Neutrophil (primary cell): ENCODE data around the gene PLD1.

ENCODE experiments used
- H3K27ac ChIP-seq: fragments of 200-600 bp; sonication (generic); 2 replicates; pipeline ENCODE4 v1.5.1; 2016; ENCODE audit warnings: mild to moderate bottlenecking, moderate library complexity
- H3K27me3 ChIP-seq: fragments of 200-600 bp; sonication (generic); 2 replicates; pipeline ENCODE4 v1.6.0; 2016; ENCODE audit warnings: mild to moderate bottlenecking
- H3K36me3 ChIP-seq: fragments of 200-600 bp; sonication (generic); 2 replicates; pipeline ENCODE4 v1.5.1; 2017
- H3K4me1 ChIP-seq, 2 experiments: fragments of 200-600 bp in 1 of 2; sonication (generic) in 1 of 2; 1 replicate in 1 of 2; 2 replicates in 1 of 2; pipeline versions ENCODE4 v1.5.1 to v1.6.1; 2013 to 2016; ENCODE audit warnings: low read depth in 1 of 2, low read length in 1 of 2, mild to moderate bottlenecking in 1 of 2, moderate library complexity in 1 of 2; ENCODE audit not compliant: control insufficient read depth in 1 of 2, insufficient read depth in 1 of 2
- H3K4me3 ChIP-seq, 2 experiments: fragments of 200-600 bp in 1 of 2; sonication (generic) in 1 of 2; 1 replicate in 1 of 2; 2 replicates in 1 of 2; pipeline ENCODE4 v1.5.1; 2013 to 2016; ENCODE audit warnings: low read depth in 1 of 2, low read length in 1 of 2, mild to moderate bottlenecking in 1 of 2, moderate library complexity in 1 of 2
- H3K9me3 ChIP-seq: fragments of 200-600 bp; sonication (generic); 2 replicates; pipeline ENCODE4 v1.5.1; 2016
- TF ChIP-seq, protein P1 (sequence below): fragments of 200-600 bp; sonication (generic); IDR thresholded peaks from 2 replicates; pipeline ENCODE4 v1.5.1; 2016; ENCODE audit warnings: antibody characterized with exemption

PLD1 gene

DNA sequence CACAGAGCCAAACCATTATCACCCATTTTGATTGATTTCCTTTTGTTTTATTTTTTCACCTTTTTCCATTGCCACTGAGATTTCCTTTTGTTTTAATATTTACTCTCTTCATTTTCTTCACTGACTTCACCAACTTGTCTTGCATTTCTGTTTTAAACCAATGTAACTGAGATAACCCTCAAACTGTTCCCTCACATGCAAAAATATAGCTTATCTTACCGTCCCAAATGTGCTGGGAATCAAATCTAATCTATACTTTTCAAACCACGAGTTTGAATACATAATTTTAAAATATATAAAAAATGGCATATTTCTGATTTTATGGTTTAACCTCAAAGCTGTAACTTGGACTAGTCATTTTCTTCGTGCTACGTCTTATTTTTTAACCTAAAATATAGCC, 143.8 kb downstream of the PLD1 start:
- TF ChIP-seq, protein P1, sequence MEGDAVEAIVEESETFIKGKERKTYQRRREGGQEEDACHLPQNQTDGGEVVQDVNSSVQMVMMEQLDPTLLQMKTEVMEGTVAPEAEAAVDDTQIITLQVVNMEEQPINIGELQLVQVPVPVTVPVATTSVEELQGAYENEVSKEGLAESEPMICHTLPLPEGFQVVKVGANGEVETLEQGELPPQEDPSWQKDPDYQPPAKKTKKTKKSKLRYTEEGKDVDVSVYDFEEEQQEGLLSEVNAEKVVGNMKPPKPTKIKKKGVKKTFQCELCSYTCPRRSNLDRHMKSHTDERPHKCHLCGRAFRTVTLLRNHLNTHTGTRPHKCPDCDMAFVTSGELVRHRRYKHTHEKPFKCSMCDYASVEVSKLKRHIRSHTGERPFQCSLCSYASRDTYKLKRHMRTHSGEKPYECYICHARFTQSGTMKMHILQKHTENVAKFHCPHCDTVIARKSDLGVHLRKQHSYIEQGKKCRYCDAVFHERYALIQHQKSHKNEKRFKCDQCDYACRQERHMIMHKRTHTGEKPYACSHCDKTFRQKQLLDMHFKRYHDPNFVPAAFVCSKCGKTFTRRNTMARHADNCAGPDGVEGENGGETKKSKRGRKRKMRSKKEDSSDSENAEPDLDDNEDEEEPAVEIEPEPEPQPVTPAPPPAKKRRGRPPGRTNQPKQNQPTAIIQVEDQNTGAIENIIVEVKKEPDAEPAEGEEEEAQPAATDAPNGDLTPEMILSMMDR, result no peak
- H3K36me3 ChIP-seq, result peaks cover 97% of the 10 kb centered on the region
- no peaks in the 10 kb centered on the region for H3K9me3 ChIP-seq

DNA sequence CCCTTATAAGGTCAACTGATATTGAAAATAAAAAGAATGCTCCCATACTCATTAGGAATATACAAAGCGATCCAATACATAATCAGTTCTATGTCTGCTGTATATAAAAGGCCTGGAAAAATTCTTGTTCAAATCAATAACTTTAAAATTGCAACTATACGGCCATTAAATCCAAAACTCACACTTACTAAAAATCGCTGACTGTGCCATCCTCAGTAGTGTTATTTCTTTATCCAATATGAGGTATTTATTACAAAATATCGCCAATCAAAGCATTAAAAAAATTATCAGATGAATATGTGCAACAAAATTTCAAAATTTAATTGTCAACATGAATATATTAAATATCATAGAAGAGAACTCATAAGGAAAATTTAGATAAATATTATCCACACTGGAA, 146.5 kb downstream of the PLD1 start:
- Histone ChIP-seq H3K4me3 (no peak overlapping the region), H3K27ac (no peak overlapping the region), H3K27me3 (no peaks in the 10 kb centered on the region), H3K36me3 (peaks cover 97% of the 10 kb centered on the region), H3K9me3 (no peaks in the 10 kb centered on the region), H3K4me1 (no peaks in the 10 kb centered on the region)
- TF ChIP-seq, protein P1, result no peak

More for the DNA sequence above, 143.8 kb downstream of the PLD1 start:
- no peaks in the 10 kb centered on the region for H3K4me1 ChIP-seq
- H3K4me3 ChIP-seq, result no peak overlapping the region
- no peaks in the 10 kb centered on the region for H3K27me3 ChIP-seq
- H3K27ac ChIP-seq, result no peak overlapping the region

DNA sequence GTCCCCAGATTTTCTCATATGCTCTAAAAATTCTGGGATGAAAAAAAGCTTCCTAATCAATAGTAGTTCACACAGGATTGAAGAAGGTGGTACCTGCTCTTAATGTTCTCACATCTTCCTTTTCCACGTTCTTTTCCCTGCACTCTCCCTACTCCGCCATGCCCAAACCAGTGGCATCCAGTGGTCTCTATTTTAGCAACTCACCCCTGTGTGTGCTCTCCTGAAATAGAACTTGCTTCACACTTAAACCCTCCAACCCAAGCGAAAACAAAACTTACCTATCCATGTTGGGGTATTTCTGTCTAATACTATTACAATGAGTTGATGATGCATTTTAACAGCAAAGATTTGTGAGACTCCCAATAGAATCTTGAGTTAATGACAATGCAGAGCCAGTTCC, 148.8 kb downstream of the PLD1 start:
- Histone ChIP-seq H3K27ac (no peak overlapping the region), H3K4me1 (no peaks in the 10 kb centered on the region), H3K4me3 (no peak overlapping the region), H3K9me3 (no peaks in the 10 kb centered on the region), H3K27me3 (no peaks in the 10 kb centered on the region), H3K36me3 (peaks cover 95% of the 10 kb centered on the region)
- TF ChIP-seq, protein P1, result no peak

DNA sequence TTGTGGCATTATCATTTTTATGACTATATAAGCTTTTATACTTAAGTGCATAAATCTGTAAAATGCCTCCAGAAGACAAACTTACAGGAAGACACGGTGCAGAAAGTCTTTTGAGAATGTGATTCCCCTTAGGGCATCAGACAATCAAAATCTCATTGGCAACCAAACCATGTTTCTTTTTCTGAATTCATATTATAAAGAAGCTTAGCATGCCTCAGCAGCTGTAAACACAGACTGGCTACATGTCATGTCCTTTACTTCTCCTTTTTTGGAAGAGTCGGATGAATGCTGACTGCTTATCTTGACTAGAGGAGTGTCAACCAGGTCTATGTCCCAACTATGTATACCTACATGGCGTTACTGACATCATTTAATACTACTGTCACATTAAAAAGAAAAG, 150.1 kb downstream of the PLD1 start:
- Histone ChIP-seq H3K36me3 (peaks cover 92% of the 10 kb centered on the region), H3K4me1 (no peaks in the 10 kb centered on the region), H3K27me3 (no peaks in the 10 kb centered on the region), H3K4me3 (no peak overlapping the region), H3K9me3 (no peaks in the 10 kb centered on the region), H3K27ac (no peak overlapping the region)
- TF ChIP-seq, protein P1, result no peak

DNA sequence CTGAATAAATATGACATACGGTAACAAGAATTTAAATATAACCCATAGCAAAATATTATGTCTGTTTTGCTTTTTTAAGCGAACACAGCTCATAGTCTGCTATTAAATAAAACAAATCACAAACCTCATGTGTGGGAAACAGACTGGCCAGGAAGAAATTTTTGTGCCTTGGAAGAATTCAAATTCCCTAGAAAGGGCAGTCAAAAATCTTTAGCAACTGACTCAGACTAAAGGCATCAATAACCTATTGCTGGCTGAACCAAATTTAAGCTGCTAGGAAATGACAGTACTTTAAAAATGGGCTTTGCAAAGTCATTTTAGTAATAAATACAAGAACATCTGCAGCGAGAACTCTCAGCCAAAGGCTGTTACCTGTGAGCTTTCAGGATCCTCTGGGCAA, 151.4 kb downstream of the PLD1 start:
- Histone ChIP-seq H3K36me3 (peaks cover 82% of the 10 kb centered on the region), H3K27ac (no peak overlapping the region), H3K27me3 (no peaks in the 10 kb centered on the region), H3K4me3 (no peak overlapping the region), H3K9me3 (no peaks in the 10 kb centered on the region), H3K4me1 (no peaks in the 10 kb centered on the region)
- TF ChIP-seq, protein P1, result no peak

DNA sequence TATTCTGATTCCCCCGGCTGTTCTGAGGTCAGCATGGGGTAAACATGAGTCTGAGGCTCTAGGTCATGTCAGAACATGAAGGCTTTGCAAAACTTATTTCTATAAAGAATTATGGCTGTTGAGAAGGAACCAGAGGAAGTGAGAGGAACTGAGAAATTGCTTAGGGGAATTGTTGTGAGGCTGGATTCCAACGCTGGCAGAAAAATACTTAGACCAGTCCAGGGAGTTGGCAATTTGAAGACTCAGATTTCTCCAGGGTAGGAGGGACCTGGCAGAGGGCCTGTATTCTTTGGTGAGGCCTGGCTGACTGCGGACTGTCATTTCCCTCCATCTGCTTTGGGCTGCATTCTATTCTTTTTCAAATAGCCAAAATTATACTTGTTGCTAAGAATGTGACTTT, 155.5 kb downstream of the PLD1 start:
- Histone ChIP-seq H3K27me3 (no peaks in the 10 kb centered on the region), H3K36me3 (peaks cover 72% of the 10 kb centered on the region), H3K4me3 (no peak overlapping the region), H3K9me3 (no peaks in the 10 kb centered on the region), H3K4me1 (no peaks in the 10 kb centered on the region), H3K27ac (no peak overlapping the region)
- TF ChIP-seq, protein P1, result no peak
